T-helper 17 cell (primary cell): ENCODE measurements around the gene ERBB3. TPM values are rescaled to one million over a fixed set of nuclear protein-coding genes. Genes with fewer than 3 reads are reported as not detected.
"Not testable (repeated sequence)": the region's sequence is repeated elsewhere in the genome, so short reads cannot be mapped to it uniquely, and the experiment has no call there.

ENCODE experiments used
- ATAC-seq: fragments of 150-1000 bp; cut with Tn5 transposase; 2 replicates; pipeline ENCODE4 v1.10.0; 2021; ENCODE audit warnings: mild to moderate bottlenecking, moderate library complexity
- DNase-seq, 3 donors: peaks; one replicate each; pipeline versions ENCODE4 v3.0.0 to v3.0.0-alpha.2; 2020 to 2021
- H3K9me3 ChIP-seq: one replicate; pipeline ENCODE4 v1.7.0; 2013; ENCODE audit warnings: low read length, mild to moderate bottlenecking; ENCODE audit not compliant: control insufficient read depth, poor library complexity, severe bottlenecking
- H3K27ac Mint-ChIP-seq: one replicate; pipeline ENCODE4 v1.8.0; 2022; ENCODE audit warnings: mild to moderate bottlenecking, moderate library complexity, mixed read lengths
- H3K27me3 Mint-ChIP-seq: one replicate; pipeline ENCODE4 v1.8.0; 2022; ENCODE audit warnings: mixed read lengths
- H3K36me3 Mint-ChIP-seq: one replicate; pipeline ENCODE4 v1.8.0; 2022; ENCODE audit warnings: low read depth, mixed read lengths
- H3K4me1 Mint-ChIP-seq: one replicate; pipeline ENCODE4 v1.8.0; 2022; ENCODE audit warnings: mild to moderate bottlenecking, mixed read lengths
- H3K4me3 Mint-ChIP-seq: one replicate; pipeline ENCODE4 v1.8.0; 2022; ENCODE audit warnings: mild to moderate bottlenecking, moderate library complexity, mixed read lengths
- total RNA-seq, 4 donors: library from RNA in 2 of 4; stranded (reverse) in 2 of 4; gene quantifications; one replicate each; pipeline ENCODE4 v1.2.3 and lab custom pipeline; 2022 to 2026

Gene ERBB3
- total RNA-seq (under 1 TPM; 0.60 to 0.80 TPM), total RNA-seq (lab: John Stamatoyannopoulos, UW) (0.38 to 12.3 reads per million in 2 donors)

- no peaks in the 10 kb centered on the region for H3K9me3 ChIP-seq
- Mint-ChIP-seq H3K27ac (no peak within 1 kb of the TSS), H3K4me1 (peaks cover 5% of the 10 kb centered on the region), H3K4me3 (peak within 1 kb of the TSS; percentile 87), H3K27me3 (no peaks in the 10 kb centered on the region), H3K36me3 (no peaks in the 10 kb centered on the region)
- DNase-seq (peak; percentile 25 to 59 (median 46)), ATAC-seq (peak; percentile 82)
Observed at GRCh38 chr12:56079723-56080555, at the start of gene ERBB3. Gene ERBB3 (plus strand): TSS chr12:56080165. CDS start chr12:56080301, 136 bp downstream.

- peaks cover 10% of the 10 kb centered on the region for H3K36me3 Mint-ChIP-seq
- no peaks in the 10 kb centered on the region for H3K27me3 Mint-ChIP-seq
- peak overlapping the region; percentile 7 for H3K4me3 Mint-ChIP-seq
- ATAC-seq (peak; percentile 63), DNase-seq (no peak)
- peaks cover 26% of the 10 kb centered on the region for H3K4me1 Mint-ChIP-seq
- no peaks in the 10 kb centered on the region for H3K9me3 ChIP-seq
- peak overlapping the region; percentile 78 for H3K27ac Mint-ChIP-seq
Observed at GRCh38 chr12:56031987-56032386, 48.0 kb upstream of the ERBB3 start.

GRCh38 chr12:56034586-56035332, 45.2 kb upstream of the ERBB3 start:
- H3K9me3 ChIP-seq: no peaks in the 10 kb centered on the region
- DNase-seq: peak in 1 of 3 donors; percentile 13
- Mint-ChIP-seq H3K27ac (peak overlapping the region; percentile 78), H3K27me3 (no peaks in the 10 kb centered on the region), H3K4me3 (no peak overlapping the region), H3K36me3 (peaks cover 10% of the 10 kb centered on the region), H3K4me1 (peaks cover 12% of the 10 kb centered on the region)
- ATAC-seq: peak; percentile 75

- Mint-ChIP-seq H3K27ac (peak overlapping the region; percentile 41), H3K27me3 (no peaks in the 10 kb centered on the region), H3K36me3 (peaks cover 13% of the 10 kb centered on the region), H3K4me3 (no peak overlapping the region), H3K4me1 (peaks cover 11% of the 10 kb centered on the region)
- H3K9me3 ChIP-seq: no peaks in the 10 kb centered on the region
- ATAC-seq (no peak), DNase-seq (no peak)
Observed at GRCh38 chr12:56037161-56037560, 42.8 kb upstream of the ERBB3 start.

GRCh38 chr12:56038022-56038655, 41.8 kb upstream of the ERBB3 start:
- ATAC-seq (no peak), DNase-seq (no peak)
- Mint-ChIP-seq H3K27me3 (no peaks in the 10 kb centered on the region), H3K4me3 (no peak overlapping the region), H3K27ac (peak overlapping the region; percentile 41), H3K36me3 (peaks cover 13% of the 10 kb centered on the region), H3K4me1 (peaks cover 17% of the 10 kb centered on the region)
- no peaks in the 10 kb centered on the region for H3K9me3 ChIP-seq

GRCh38 chr12:56040151-56040550, 39.8 kb upstream of the ERBB3 start:
- peak overlapping the region; percentile 98 for H3K27ac Mint-ChIP-seq

GRCh38 chr12:56040963-56041551, 38.9 kb upstream of the ERBB3 start:
- peaks cover 18% of the 10 kb centered on the region for H3K4me1 Mint-ChIP-seq
- ATAC-seq (peak; percentile 1), DNase-seq (no peak)
- H3K36me3 Mint-ChIP-seq: peaks cover 7% of the 10 kb centered on the region
- H3K27ac Mint-ChIP-seq: peak overlapping the region; percentile 98
- peak overlapping the region; percentile 98 for H3K4me3 Mint-ChIP-seq
- H3K27me3 Mint-ChIP-seq: no peaks in the 10 kb centered on the region
- no peaks in the 10 kb centered on the region for H3K9me3 ChIP-seq

More at GRCh38 chr12:56040151-56040550, 39.8 kb upstream of the ERBB3 start:
- ATAC-seq: no peak
- Mint-ChIP-seq H3K36me3 (peaks cover 13% of the 10 kb centered on the region), H3K4me3 (no peak overlapping the region), H3K4me1 (peaks cover 21% of the 10 kb centered on the region), H3K27me3 (no peaks in the 10 kb centered on the region)
- no peaks in the 10 kb centered on the region for H3K9me3 ChIP-seq
- no peak for DNase-seq

GRCh38 chr12:56041552-56042429, 38.2 kb upstream of the ERBB3 start, which contains the start of gene RPS26:
Gene RPS26 (plus strand): TSS chr12:56041918. CDS start chr12:56042167, 249 bp downstream.
- H3K4me1 Mint-ChIP-seq: peaks cover 21% of the 10 kb centered on the region
- peak within 1 kb of the TSS; percentile 98 for H3K4me3 Mint-ChIP-seq
- ATAC-seq: peak; percentile 93

GRCh38 chr12:56042430-56042813, 37.5 kb upstream of the ERBB3 start:
- not testable (repeated sequence) for H3K27me3 Mint-ChIP-seq, H3K9me3 ChIP-seq, DNase-seq, ATAC-seq, H3K36me3 Mint-ChIP-seq
- H3K27ac Mint-ChIP-seq: peak overlapping the region; percentile 98
- H3K4me3 Mint-ChIP-seq: peak overlapping the region; percentile 98
- H3K4me1 Mint-ChIP-seq: peaks cover 24% of the 10 kb centered on the region

More at GRCh38 chr12:56041552-56042429, 38.2 kb upstream of the ERBB3 start, which contains the start of gene RPS26:
- Mint-ChIP-seq H3K27ac (peak within 1 kb of the TSS; percentile 98), H3K27me3 (no peaks in the 10 kb centered on the region), H3K36me3 (peaks cover 7% of the 10 kb centered on the region)
- peak; percentile 77 to 91 (median 86) for DNase-seq
- H3K9me3 ChIP-seq: no peaks in the 10 kb centered on the region

- Mint-ChIP-seq H3K4me1 (peaks cover 24% of the 10 kb centered on the region), H3K36me3 (peaks cover 7% of the 10 kb centered on the region), H3K27me3 (no peaks in the 10 kb centered on the region), H3K4me3 (peak overlapping the region; percentile 98), H3K27ac (peak overlapping the region; percentile 98)
- ATAC-seq (no peak), DNase-seq (no peak)
- no peaks in the 10 kb centered on the region for H3K9me3 ChIP-seq
Observed at GRCh38 chr12:56042843-56043242, 37.1 kb upstream of the ERBB3 start.

- ATAC-seq (no peak), DNase-seq (no peak)
- peaks cover 23% of the 10 kb centered on the region for H3K4me1 Mint-ChIP-seq
- H3K4me3 Mint-ChIP-seq: no peak overlapping the region
- H3K27ac Mint-ChIP-seq: peak overlapping the region; percentile 81
- peaks cover 7% of the 10 kb centered on the region for H3K36me3 Mint-ChIP-seq
- no peaks in the 10 kb centered on the region for H3K9me3 ChIP-seq
- H3K27me3 Mint-ChIP-seq: no peaks in the 10 kb centered on the region
Observed at GRCh38 chr12:56046027-56046780, 33.8 kb upstream of the ERBB3 start.
